ENCODE data around the gene RNF5. TPM values are rescaled to one million over a fixed set of nuclear protein-coding genes. Genes with fewer than 3 reads are reported as not detected.
"Not testable (repeated sequence)": the region's sequence is repeated elsewhere in the genome, so short reads cannot be mapped to it uniquely, and the experiment has no call there.

Gene RNF5
- total RNA-seq, 1 experiment from 2014 or later: 82.3 TPM

- POLR2A ChIA-PET: no interaction called here
- no peak for DNase-seq (ENCODE audit: low read depth, low spot score)
- intact Hi-C loops (cut with micrococcal nuclease; ENCODE audit: unreplicated experiment): loop anchor here (10.0 kb wide), 1 partner anchor 78 kb away; no protein-coding TSS in a partner anchor
Observed at GRCh38 chr6:32192608-32193039, 14.4 kb downstream of the RNF5 start, which contains the start of gene GPSM3. GPSM3 (minus strand) TSS chr6:32192643; CDS start chr6:32192513, 130 bp downstream.

DNA sequence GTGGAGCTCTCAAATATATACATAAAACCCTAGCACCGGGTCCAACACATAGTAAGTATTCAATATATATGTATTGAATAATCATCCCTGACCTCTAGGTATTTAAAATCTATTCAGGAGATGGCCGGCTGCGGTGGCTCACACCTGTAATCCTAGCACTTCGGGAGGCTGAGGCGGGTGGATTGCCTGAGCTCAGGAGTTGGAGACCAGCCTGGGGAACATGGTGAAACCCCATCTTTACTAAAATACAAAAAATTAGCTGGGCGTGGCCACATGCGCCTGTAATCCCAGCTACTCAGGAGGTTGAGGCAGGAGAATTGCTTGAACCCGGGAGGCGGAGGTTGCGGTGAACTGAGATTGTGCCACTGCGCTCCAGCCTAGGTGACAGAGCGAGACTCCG, 14.9 kb downstream of the RNF5 start:
- BruUV-seq (replicated peaks); ATAC-seq; DNase-seq (ENCODE audit: low read depth, low spot score); in situ Hi-C loops (cut with HindIII; ENCODE audit: low pct_unique_long_range_greater_than_20kb, low sequenced_read_pairs); H3K36me3 ChIP-seq (ENCODE audit: control insufficient read depth, insufficient read depth, low read length); H3K27me3 ChIP-seq (ENCODE audit: control insufficient read depth, insufficient read depth, low read length); CTCF ChIA-PET; H3K4me3 ChIP-seq (ENCODE audit: low read depth in 2 of 2, low read length in 2 of 2); H3K9me3 ChIP-seq (ENCODE audit: control insufficient read depth, insufficient read depth, low read depth, low read length); POLR2A ChIA-PET: not testable (repeated sequence)
- peaks cover 42% of the 10 kb centered on the region for H3K4me1 ChIP-seq (ENCODE audit: control insufficient read depth, insufficient read depth, low read length)
- intact Hi-C loops (cut with micrococcal nuclease; ENCODE audit: unreplicated experiment): loop anchor here (10.0 kb wide), 1 partner anchor 78 kb away; no protein-coding TSS in a partner anchor
- H3K27ac ChIP-seq (ENCODE audit: low read length): peak overlapping the region; percentile 81

More at GRCh38 chr6:32192608-32193039, 14.4 kb downstream of the RNF5 start, which contains the start of gene GPSM3:
- in situ Hi-C loops (cut with HindIII; ENCODE audit: low pct_unique_long_range_greater_than_20kb, low sequenced_read_pairs): no loop called here
- H3K9me3 ChIP-seq (ENCODE audit: control insufficient read depth, insufficient read depth, low read depth, low read length): no peaks in the 10 kb centered on the region
- BruUV-seq (replicated peaks): no TSS peak
- no peaks in the 10 kb centered on the region for H3K27me3 ChIP-seq (ENCODE audit: control insufficient read depth, insufficient read depth, low read length)
- TF ChIP-seq CTCF (IDR thresholded peaks at IDR 0.05): no peak
- no peak for TF ChIP-seq TCF7L2 (IDR thresholded peaks at IDR 0.05; ENCODE audit: low read depth, low read length)
- TF ChIP-seq POLR2AphosphoS5 (IDR thresholded peaks at IDR 0.05; ENCODE audit: low read depth, low read length): no peak
- H3K4me1 ChIP-seq (ENCODE audit: control insufficient read depth, insufficient read depth, low read length): peaks cover 42% of the 10 kb centered on the region
- no peaks in the 10 kb centered on the region; the same call in 1 of the 2 replicates for H3K36me3 ChIP-seq (ENCODE audit: control insufficient read depth, insufficient read depth, low read length)
- no peak within 1 kb of the TSS for H3K4me3 ChIP-seq (ENCODE audit: low read depth in 2 of 2, low read length in 2 of 2)
- peak within 1 kb of the TSS; percentile 94 for H3K27ac ChIP-seq (ENCODE audit: low read length)
- CTCF ChIA-PET: no interaction called here
- ATAC-seq: no peak

GRCh38 chr6:32194388-32194787, 16.2 kb downstream of the RNF5 start:
- peaks cover 36% of the 10 kb centered on the region for H3K4me1 ChIP-seq (ENCODE audit: control insufficient read depth, insufficient read depth, low read length)
- H3K36me3 ChIP-seq (ENCODE audit: control insufficient read depth, insufficient read depth, low read length): no peaks in the 10 kb centered on the region; the same call in 1 of the 2 replicates
- no peaks in the 10 kb centered on the region for H3K27me3 ChIP-seq (ENCODE audit: control insufficient read depth, insufficient read depth, low read length)
- POLR2A ChIA-PET: no interaction called here
- in situ Hi-C loops (cut with HindIII; ENCODE audit: low pct_unique_long_range_greater_than_20kb, low sequenced_read_pairs): no loop called here
- no peak for ATAC-seq
- intact Hi-C loops (cut with micrococcal nuclease; ENCODE audit: unreplicated experiment): loop anchor here (10.0 kb wide), 1 partner anchor 80 kb away; no protein-coding TSS in a partner anchor
- no peak for DNase-seq (ENCODE audit: low read depth, low spot score)
- CTCF ChIA-PET: interaction anchor here (0.6 kb wide), 1 partner anchor 9 kb away, joined by 7 read pairs; no protein-coding TSS in a partner anchor
- no peaks in the 10 kb centered on the region for H3K9me3 ChIP-seq (ENCODE audit: control insufficient read depth, insufficient read depth, low read depth, low read length)
- H3K4me3 ChIP-seq (ENCODE audit: low read depth in 2 of 2, low read length in 2 of 2): no peak overlapping the region
- TF ChIP-seq TCF7L2 (IDR thresholded peaks at IDR 0.05; ENCODE audit: low read depth, low read length) (no peak), POLR2AphosphoS5 (IDR thresholded peaks at IDR 0.05; ENCODE audit: low read depth, low read length) (no peak), SIN3A (IDR thresholded peaks at IDR 0.05; ENCODE audit: borderline replicate concordance, insufficient read depth, low read depth, low read length) (no peak), CTCF (IDR thresholded peaks at IDR 0.05) (no peak)
- TF ChIP-seq, protein P1, sequence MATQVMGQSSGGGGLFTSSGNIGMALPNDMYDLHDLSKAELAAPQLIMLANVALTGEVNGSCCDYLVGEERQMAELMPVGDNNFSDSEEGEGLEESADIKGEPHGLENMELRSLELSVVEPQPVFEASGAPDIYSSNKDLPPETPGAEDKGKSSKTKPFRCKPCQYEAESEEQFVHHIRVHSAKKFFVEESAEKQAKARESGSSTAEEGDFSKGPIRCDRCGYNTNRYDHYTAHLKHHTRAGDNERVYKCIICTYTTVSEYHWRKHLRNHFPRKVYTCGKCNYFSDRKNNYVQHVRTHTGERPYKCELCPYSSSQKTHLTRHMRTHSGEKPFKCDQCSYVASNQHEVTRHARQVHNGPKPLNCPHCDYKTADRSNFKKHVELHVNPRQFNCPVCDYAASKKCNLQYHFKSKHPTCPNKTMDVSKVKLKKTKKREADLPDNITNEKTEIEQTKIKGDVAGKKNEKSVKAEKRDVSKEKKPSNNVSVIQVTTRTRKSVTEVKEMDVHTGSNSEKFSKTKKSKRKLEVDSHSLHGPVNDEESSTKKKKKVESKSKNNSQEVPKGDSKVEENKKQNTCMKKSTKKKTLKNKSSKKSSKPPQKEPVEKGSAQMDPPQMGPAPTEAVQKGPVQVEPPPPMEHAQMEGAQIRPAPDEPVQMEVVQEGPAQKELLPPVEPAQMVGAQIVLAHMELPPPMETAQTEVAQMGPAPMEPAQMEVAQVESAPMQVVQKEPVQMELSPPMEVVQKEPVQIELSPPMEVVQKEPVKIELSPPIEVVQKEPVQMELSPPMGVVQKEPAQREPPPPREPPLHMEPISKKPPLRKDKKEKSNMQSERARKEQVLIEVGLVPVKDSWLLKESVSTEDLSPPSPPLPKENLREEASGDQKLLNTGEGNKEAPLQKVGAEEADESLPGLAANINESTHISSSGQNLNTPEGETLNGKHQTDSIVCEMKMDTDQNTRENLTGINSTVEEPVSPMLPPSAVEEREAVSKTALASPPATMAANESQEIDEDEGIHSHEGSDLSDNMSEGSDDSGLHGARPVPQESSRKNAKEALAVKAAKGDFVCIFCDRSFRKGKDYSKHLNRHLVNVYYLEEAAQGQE (IDR thresholded peaks at IDR 0.05; ENCODE audit: insufficient read depth in 1 of 2, low read depth in 2 of 2, low read length in 1 of 2): no peak
- H3K27ac ChIP-seq (ENCODE audit: low read length): peak overlapping the region; percentile 99; the same call in 1 of the 2 replicates
- BruUV-seq (replicated peaks): no TSS peak

Measured in Panc1 (cell line).